ENCODE measurements around the gene CHAD. TPM values are rescaled to one million over a fixed set of nuclear protein-coding genes. Genes with fewer than 3 reads are reported as not detected.
A peak's percentile ranks its signal among the peaks of the same experiment; 100 is the strongest.

CHAD gene
- total and polyA plus RNA-seq, 2 of the 13 experiments (the other 11 are each of a cell fraction or from before 2014, with no cell fraction given) = 1.4 TPM; not detected in 1

GRCh38 chr17:50514936-50515702 is 46.4 kb upstream of the CHAD start:
- ATAC-seq = no peak
- Histone ChIP-seq H3K9me3 (ENCODE audit: low read length) (no peaks in the 10 kb centered on the region), H3K27ac (ENCODE audit: extremely low read length, insufficient read depth, low read length) (no peak overlapping the region), H3K4me1 (ENCODE audit: insufficient read depth, low read length) (peaks cover 62% of the 10 kb centered on the region), H3K4me2 (ENCODE audit: low read depth, low read length) (no peak overlapping the region), H3K9ac (ENCODE audit: insufficient read depth, low read depth, low read length) (no peak overlapping the region), H3K27me3 (ENCODE audit: control insufficient read depth in 1 of 2, insufficient read depth in 2 of 2, low read length in 2 of 2) (peaks cover 0 to 8% of the 10 kb centered on the region in 2 experiments; a peak in 1 of 5 replicates), H4K20me1 (ENCODE audit: insufficient read depth, low read length) (no peaks in the 10 kb centered on the region), H3K36me3 (replicated peaks in 1 of 2; ENCODE audit: control insufficient read depth in 1 of 2, insufficient read depth in 2 of 2, low read length in 2 of 2) (no peaks in the 10 kb centered on the region), H2AFZ (ENCODE audit: low read length) (no peak overlapping the region), H3K79me2 (ENCODE audit: insufficient read depth, low read length) (no peaks in the 10 kb centered on the region), H3K4me3 (replicated peaks in 1 of 3; ENCODE audit: insufficient read depth in 1 of 3, low read depth in 2 of 3, low read length in 3 of 3) (no peak overlapping the region)
- TF ChIP-seq ZNF281 (CRISPR knock-in tag; IDR thresholded peaks at IDR 0.05; ENCODE audit: borderline replicate concordance) (peak; percentile 26; the same call in 1 of the 2 replicates), ZNF225 (CRISPR knock-in tag; IDR thresholded peaks at IDR 0.05) (0 out of 2 replicates have a peak, but pooled peaks have one; percentile 31), ZNF292 (CRISPR knock-in tag; IDR thresholded peaks at IDR 0.05; ENCODE audit: borderline replicate concordance, low read depth) (0 out of 2 replicates have a peak, but pooled peaks have one; percentile 3), CBX1 (IDR thresholded peaks at IDR 0.05; ENCODE audit: low read depth) (no peak), CEBPB (IDR thresholded peaks at IDR 0.05; ENCODE audit: borderline replicate concordance, low read depth, low read length) (peak; percentile 60; the same call in 1 of the 2 replicates), HDAC2 (CRISPR knock-in tag; IDR thresholded peaks at IDR 0.05) (0 out of 2 replicates have a peak, but pooled peaks have one; percentile 0), FOXO4 (CRISPR knock-in tag; conservative IDR thresholded peaks at IDR 0.05) (no peak), NKX3-1 (CRISPR knock-in tag; IDR thresholded peaks at IDR 0.05) (no peak), SOX6 (IDR thresholded peaks at IDR 0.05) (no peak), SOX6 (CRISPR knock-in tag; IDR thresholded peaks at IDR 0.05) (0 out of 2 replicates have a peak, but pooled peaks have one; percentile 21), HNF4A (CRISPR knock-in tag; IDR thresholded peaks at IDR 0.05) (peak; percentile 61), ZNF3 (CRISPR knock-in tag; IDR thresholded peaks at IDR 0.05) (0 out of 2 replicates have a peak, but pooled peaks have one; percentile 38)
- ChIA-PET POLR2A (interaction anchor here (0.5 to 1.8 kb wide), 3 partner anchors 11 to 124 kb away, joined by 3 to 4 read pairs (median 3); no protein-coding TSS in a partner anchor), CTCF (ENCODE audit: low intra/inter-chr PET ratio, low total read pairs) (no interaction called here)
- peak; percentile 60 for DNase-seq (ENCODE audit: low spot score)
- no peak for FAIRE-seq
- no TSS peak for BruUV-seq (replicated peaks)
- in situ Hi-C loops (cut with HindIII; ENCODE audit: extremely low pct_ligation_motif_present, low pct_unique_long_range_greater_than_20kb) = no loop called here
- WGBS (ENCODE audit: low lambda C conversion rate) = 23% methylated on average over 6 of the region's 6 CpGs
- intact Hi-C loops (cut with micrococcal nuclease; ENCODE audit: unreplicated experiment) = no loop called here
